Measurements from ENCODE around the gene THSD7A. TPM values are rescaled to one million over a fixed set of nuclear protein-coding genes. Genes with fewer than 3 reads are reported as not detected.

The THSD7A gene
- total and polyA plus RNA-seq, 10 of the 15 experiments (the other 5 are each of a cell fraction or from before 2014, with no cell fraction given), result 0.03 to 0.09 (median 0.03) TPM; not detected in 7

DNA sequence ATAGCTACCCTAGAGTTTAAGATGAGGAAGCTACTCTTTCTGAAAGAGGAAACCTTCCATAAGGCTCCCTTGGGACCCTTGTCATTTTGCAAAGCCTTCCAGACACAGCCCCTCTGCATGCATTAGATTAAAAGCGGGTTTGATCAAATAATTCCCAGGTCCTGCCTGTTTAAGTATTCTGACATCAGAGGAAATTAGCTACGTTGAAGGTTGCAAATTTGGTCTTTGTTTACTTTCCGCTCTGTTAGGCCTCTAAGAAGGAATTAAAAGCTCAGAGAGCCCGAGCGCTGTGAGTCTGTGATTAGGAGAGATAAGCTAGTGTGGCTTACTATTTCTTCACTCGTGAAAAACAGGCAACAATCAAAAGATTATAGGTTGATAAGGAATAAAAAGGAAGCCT is 1.4 kb upstream of the THSD7A start (continued):
- no peak for TF ChIP-seq RELB (IDR thresholded peaks at IDR 0.05; ENCODE audit: low read depth)
- no peak for TF ChIP-seq CBX3 (IDR thresholded peaks at IDR 0.05; ENCODE audit: borderline replicate concordance, low read depth)
- no peak for TF ChIP-seq NFXL1 (IDR thresholded peaks at IDR 0.05; ENCODE audit: borderline replicate concordance)

DNA sequence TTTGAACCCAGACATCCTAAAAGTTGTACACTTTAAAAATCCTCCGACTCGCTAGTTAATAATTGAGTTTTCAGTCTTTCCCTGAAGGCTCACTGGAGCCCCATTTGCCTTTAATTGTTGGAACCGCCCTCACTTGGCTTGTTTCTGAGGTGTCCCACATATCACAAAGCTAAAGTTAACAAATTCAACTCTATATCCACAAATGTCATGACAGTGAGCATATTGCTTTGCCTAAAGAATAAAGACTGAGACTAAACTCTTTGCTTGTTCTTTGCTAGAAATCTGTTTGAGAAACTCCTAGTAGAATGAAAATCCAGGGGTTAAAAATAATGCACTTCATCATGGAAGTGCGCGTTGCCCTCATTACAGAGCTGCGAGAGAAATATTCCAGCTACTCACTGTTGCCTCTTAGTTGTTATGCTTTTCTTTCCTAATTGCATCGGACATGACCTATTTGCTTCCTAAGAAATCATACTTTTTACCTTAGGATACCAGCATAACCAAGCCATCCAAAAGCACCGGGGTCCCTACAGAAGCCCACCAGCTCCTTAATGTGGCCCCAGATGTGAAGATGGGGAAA is 752 bp downstream of the THSD7A start:
- Histone ChIP-seq H3K4me3 (no peak overlapping the region), H2AFZ (ENCODE audit: control insufficient read depth, low read depth, low read length) (no peak overlapping the region), H3K36me3 (ENCODE audit: control insufficient read depth in 2 of 2, insufficient read depth in 2 of 2, low read length in 1 of 2) (no peaks in the 10 kb centered on the region), H3K9ac (ENCODE audit: control insufficient read depth, insufficient read depth, low read length) (no peak overlapping the region), H3K27me3 (replicated peaks in 1 of 2; ENCODE audit: control insufficient read depth in 2 of 2, insufficient read depth in 2 of 2, low read length in 1 of 2) (peaks cover 1 to 16% of the 10 kb centered on the region in 2 experiments; a peak in 3 of 4 replicates), H3K4me2 (ENCODE audit: control insufficient read depth, insufficient read depth) (no peak overlapping the region), H4K20me1 (ENCODE audit: control insufficient read depth, insufficient read depth) (no peaks in the 10 kb centered on the region), H3K79me2 (ENCODE audit: control insufficient read depth, insufficient read depth, low read length) (no peaks in the 10 kb centered on the region), H3K4me1 (ENCODE audit: control insufficient read depth, insufficient read depth, low read length) (no peaks in the 10 kb centered on the region), H3K27ac (ENCODE audit: control insufficient read depth, insufficient read depth) (no peak overlapping the region), H3K9me3 (replicated peaks; ENCODE audit: control insufficient read depth, insufficient read depth, low read length) (no peaks in the 10 kb centered on the region)
- ATAC-seq (no peak), FAIRE-seq (no peak), DNase-seq (ENCODE audit: low read depth, low spot score) (no peak)
- RAD21 ChIA-PET (ENCODE audit: unreplicated experiment), result no interaction called here
- WGBS (ENCODE audit: insufficient coverage, insufficient replicate concordance, low lambda C conversion rate, missing lambda C conversion rate), result under 1% methylated on average over 8 of the region's 8 CpGs
- POLR2A ChIA-PET, result no interaction called here
- SMC1A ChIA-PET (ENCODE audit: uncharacterized antibody, unreplicated experiment), result no interaction called here
- BruUV-seq (replicated peaks), result no TSS peak
- CTCF ChIA-PET, result no interaction called here
- intact Hi-C loops (cut with micrococcal nuclease; ENCODE audit: unreplicated experiment) (no loop called here), in situ Hi-C loops (cut with MboI) (no loop called here)
- no peak for TF ChIP-seq CTCF (IDR thresholded peaks at IDR 0.05 in 2 of 3, conservative IDR thresholded peaks at IDR 0.05 in 1 of 3; ENCODE audit: control insufficient read depth in 2 of 3, extremely low read depth in 1 of 3, insufficient read depth in 1 of 3, low read depth in 3 of 3, low read length in 3 of 3)
- no peak for TF ChIP-seq E2F4 (IDR thresholded peaks at IDR 0.05; ENCODE audit: low read depth, low read length)
- TF ChIP-seq HDAC6 (IDR thresholded peaks at IDR 0.05; ENCODE audit: unreplicated experiment), result no peak
- no peak for TF ChIP-seq IKZF2 (IDR thresholded peaks at IDR 0.05)
- no peak for TF ChIP-seq NR2C1 (IDR thresholded peaks at IDR 0.05)
- TF ChIP-seq PAX8 (IDR thresholded peaks at IDR 0.05), result no peak
- no peak for TF ChIP-seq ZNF274 (IDR thresholded peaks at IDR 0.05; ENCODE audit: insufficient read depth, insufficient read length)
- no peak for TF ChIP-seq YBX1 (IDR thresholded peaks at IDR 0.05)
- TF ChIP-seq ESRRA (IDR thresholded peaks at IDR 0.05; ENCODE audit: low read length), result no peak
